ENCODE measurements around the gene CTSW. TPM values are rescaled to one million over a fixed set of nuclear protein-coding genes. Genes with fewer than 3 reads are reported as not detected.

Gene CTSW
- total and polyA plus RNA-seq, 2 of the 4 experiments (the other 2 are of a cell fraction), result 0.07 to 0.18 TPM

- Histone ChIP-seq H3K4me1 (ENCODE audit: control insufficient read depth, insufficient read depth, low read length) (peaks cover 11% of the 10 kb centered on the region), H3K4ac (ENCODE audit: low read depth, low read length) (peak within 1 kb of the TSS; percentile 99), H3K36me3 (ENCODE audit: control insufficient read depth, insufficient read depth, low read length) (peaks cover 52% of the 10 kb centered on the region), H3K14ac (replicated peaks; ENCODE audit: low read depth, low read length) (peak within 1 kb of the TSS; percentile 99), H3K9ac (ENCODE audit: low read depth, low read length) (peak within 1 kb of the TSS; percentile 96), H3K27ac (ENCODE audit: insufficient read depth, low read length) (peak within 1 kb of the TSS; percentile 97), H2BK20ac (ENCODE audit: low read depth, low read length) (peak within 1 kb of the TSS; percentile 67), H3K56ac (ENCODE audit: extremely low read depth, insufficient read depth, low read length) (peak within 1 kb of the TSS; percentile 99), H4K91ac (ENCODE audit: insufficient read depth, low read depth, low read length) (peak within 1 kb of the TSS; percentile 98), H2AFZ (replicated peaks; ENCODE audit: low read length, poor library complexity) (peak within 1 kb of the TSS; percentile 93), H3K9me1 (ENCODE audit: insufficient read depth, low read length) (peaks cover 12% of the 10 kb centered on the region), H4K8ac (ENCODE audit: low read depth in 2 of 2, low read length in 2 of 2) (peak within 1 kb of the TSS; percentile 99), H4K20me1 (ENCODE audit: insufficient read depth, low read length) (peaks cover 39% of the 10 kb centered on the region), H2BK120ac (ENCODE audit: low read depth, low read length) (peak within 1 kb of the TSS; percentile 93), H3K18ac (ENCODE audit: low read depth, low read length) (peak within 1 kb of the TSS; percentile 80), H3K23ac (ENCODE audit: low read depth, low read length) (peak within 1 kb of the TSS; percentile 98), H3K79me1 (ENCODE audit: low read depth in 1 of 2, low read length in 2 of 2) (peaks cover 6 to 72% of the 10 kb centered on the region in 2 experiments; a peak in 3 of 4 replicates), H3K4me2 (ENCODE audit: low read depth, low read length) (peak within 1 kb of the TSS; percentile 89), H2BK15ac (ENCODE audit: low read depth, low read length) (peak within 1 kb of the TSS; percentile 93; the same call in 2 of the 3 replicates), H2BK5ac (ENCODE audit: low read depth, low read length, poor library complexity, severe bottlenecking) (peak within 1 kb of the TSS; percentile 90), H3K27me3 (ENCODE audit: control insufficient read depth, insufficient read depth, low read length) (no peaks in the 10 kb centered on the region), H2AK5ac (ENCODE audit: low read depth, low read length) (peak within 1 kb of the TSS; percentile 97), H3K9me3 (ENCODE audit: control insufficient read depth, insufficient read depth, low read length) (no peaks in the 10 kb centered on the region), H2AK9ac (replicated peaks; ENCODE audit: low read depth, low read length, poor library complexity) (peak within 1 kb of the TSS; percentile 100), H4K5ac (ENCODE audit: low read depth, low read length) (peak within 1 kb of the TSS; percentile 74), H3K4me3 (ENCODE audit: insufficient read depth, low read depth, low read length) (peak within 1 kb of the TSS; percentile 95)
- in situ Hi-C loops (cut with MboI; ENCODE audit: low sequenced_read_pairs) (no loop called here), intact Hi-C loops (cut with micrococcal nuclease) (no loop called here), dilution Hi-C loops (cut with HindIII; ENCODE audit: low sequenced_read_pairs, unreplicated experiment) (no loop called here)
- ATAC-seq (ENCODE audit: low read depth) (peak; percentile 30), DNase-seq (peak; percentile 97)
- 0% methylated on average over 33 of the region's 78 CpGs; no CpG with 5 or more reads in 1 of the 2 experiments for WGBS, 2 experiments (ENCODE audit: extremely low coverage in 2 of 2, insufficient read length in 1 of 2)
- ChIA-PET CTCF (interaction anchor here (0.6 to 2.4 kb wide), 9 partner anchors 9 to 194 kb away, joined by 3 to 14 read pairs (median 5); partner anchors contain the start of gene FIBP), POLR2A (ENCODE audit: unreplicated experiment) (interaction anchor here (0.6 to 1.3 kb wide), 6 partner anchors 10 to 30 kb away, joined by 3 to 7 read pairs (median 4); partner anchors contain the start of gene CCDC85B)
- peak; percentile 62; the same call in 1 of the 2 replicates for TF ChIP-seq POLR2A (IDR thresholded peaks at IDR 0.05; ENCODE audit: low read depth, low read length)
- TF ChIP-seq MXI1 (IDR thresholded peaks at IDR 0.05; ENCODE audit: borderline replicate concordance, low read depth, low read length), result peak; percentile 18; the same call in 1 of the 2 replicates
- no peak for TF ChIP-seq RAD21 (IDR thresholded peaks at IDR 0.05; ENCODE audit: low read length)
- TF ChIP-seq CEBPB (IDR thresholded peaks at IDR 0.05; ENCODE audit: low read depth, low read length), result no peak
- TF ChIP-seq CTCF (conservative IDR thresholded peaks at IDR 0.05; ENCODE audit: low read depth, low read length), result peak; percentile 91
- TF ChIP-seq MAZ (IDR thresholded peaks at IDR 0.05; ENCODE audit: borderline replicate concordance, low read depth, low read length), result peak; percentile 93
- no peak for TF ChIP-seq SMC3 (IDR thresholded peaks at IDR 0.05; ENCODE audit: low read depth, low read length)
- no peak for TF ChIP-seq RFX5 (IDR thresholded peaks at IDR 0.05; ENCODE audit: low read depth, low read length)
- TSS peak; percentile 24 for BruUV-seq (replicated peaks)
Observed at GRCh38 chr11:65860278-65861164, 19.1 kb upstream of the CTSW start, which contains the start of gene MUS81. Gene MUS81, plus strand, starts transcription at chr11:65860433. Its CDS starts 321 bp downstream, at chr11:65860754.

Data from IMR-90 (cell line).